IMR-90 (cell line): ENCODE results near the gene SKAP1.

Experiments
- FOS ChIP-seq: fragments of 150-350 bp; IDR thresholded peaks from 2 replicates; pipeline ENCODE4 v1.6.1; 2016; ENCODE audit warnings: low read depth, low read length
- MAZ ChIP-seq: IDR thresholded peaks from 2 replicates; pipeline ENCODE4 v1.6.1; 2012; ENCODE audit warnings: low read depth, mild to moderate bottlenecking, low read length, improper control_type of control experiment, moderate library complexity, borderline replicate concordance
- MXI1 ChIP-seq: IDR thresholded peaks from 2 replicates; pipeline ENCODE4 v1.6.1; 2012; ENCODE audit warnings: low read depth, mild to moderate bottlenecking, low read length, moderate library complexity, borderline replicate concordance
- NFE2L2 ChIP-seq: fragments of 150-350 bp; IDR thresholded peaks from 2 replicates; pipeline ENCODE4 v1.6.1; 2016; ENCODE audit warnings: low read depth, mild to moderate bottlenecking, low read length
- POLR2A ChIP-seq: IDR thresholded peaks from 2 replicates; pipeline ENCODE4 v1.6.1; 2012; ENCODE audit warnings: mild to moderate bottlenecking, low read depth, low read length
- RFX5 ChIP-seq: IDR thresholded peaks from 2 replicates; pipeline ENCODE4 v1.8.0; 2012; ENCODE audit warnings: low read depth, mild to moderate bottlenecking, low read length, moderate library complexity
- SMC3 ChIP-seq: fragments of 150-350 bp; IDR thresholded peaks from 2 replicates; pipeline ENCODE4 v1.6.1; 2016; ENCODE audit warnings: low read depth, mild to moderate bottlenecking, antibody characterized with exemption, low read length, moderate library complexity
- TF ChIP-seq, protein P1 (sequence below): conservative IDR thresholded peaks from 2 replicates; pipeline ENCODE4 v1.5.1; 2012; ENCODE audit warnings: mild to moderate bottlenecking, low read depth, low read length, improper control_type of control experiment
- TF ChIP-seq, protein P2 (sequence below): fragments of 150-350 bp; IDR thresholded peaks from 2 replicates; pipeline ENCODE4 v1.6.1; 2016; ENCODE audit warnings: low read depth, mild to moderate bottlenecking, low read length, moderate library complexity, borderline replicate concordance
- TF ChIP-seq, protein P3 (sequence below): fragments of 150-350 bp; IDR thresholded peaks from 2 replicates; pipeline ENCODE4 v1.6.1; 2017; ENCODE audit warnings: mild to moderate bottlenecking, antibody characterized with exemption, low read length, low read depth

DNA sequence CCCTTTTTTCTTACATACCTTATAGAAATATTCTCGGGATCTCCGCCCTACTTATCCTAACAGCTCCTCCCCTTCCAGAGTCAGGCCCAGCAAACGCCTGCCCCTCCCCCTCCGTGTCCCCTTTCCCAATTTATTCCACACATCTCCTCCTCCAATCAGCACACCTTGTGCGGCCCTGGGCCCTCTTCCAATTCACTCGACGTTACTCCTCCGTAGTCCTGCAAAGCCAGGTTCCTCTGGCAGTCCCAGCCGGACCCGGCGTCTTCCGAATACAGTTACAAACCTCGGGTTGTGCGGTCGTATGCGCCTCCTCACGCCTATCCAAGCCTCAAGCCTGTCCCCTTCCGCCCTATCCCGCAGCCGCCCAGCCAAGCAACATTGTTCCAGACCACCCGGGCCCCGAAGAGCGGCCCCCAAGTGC, 329.4 kb downstream of the SKAP1 start:
- TF ChIP-seq POLR2A (no peak), MXI1 (no peak), SMC3 (no peak), FOS (no peak), MAZ (no peak), NFE2L2 (no peak), RFX5 (no peak)
- TF ChIP-seq, protein P1, sequence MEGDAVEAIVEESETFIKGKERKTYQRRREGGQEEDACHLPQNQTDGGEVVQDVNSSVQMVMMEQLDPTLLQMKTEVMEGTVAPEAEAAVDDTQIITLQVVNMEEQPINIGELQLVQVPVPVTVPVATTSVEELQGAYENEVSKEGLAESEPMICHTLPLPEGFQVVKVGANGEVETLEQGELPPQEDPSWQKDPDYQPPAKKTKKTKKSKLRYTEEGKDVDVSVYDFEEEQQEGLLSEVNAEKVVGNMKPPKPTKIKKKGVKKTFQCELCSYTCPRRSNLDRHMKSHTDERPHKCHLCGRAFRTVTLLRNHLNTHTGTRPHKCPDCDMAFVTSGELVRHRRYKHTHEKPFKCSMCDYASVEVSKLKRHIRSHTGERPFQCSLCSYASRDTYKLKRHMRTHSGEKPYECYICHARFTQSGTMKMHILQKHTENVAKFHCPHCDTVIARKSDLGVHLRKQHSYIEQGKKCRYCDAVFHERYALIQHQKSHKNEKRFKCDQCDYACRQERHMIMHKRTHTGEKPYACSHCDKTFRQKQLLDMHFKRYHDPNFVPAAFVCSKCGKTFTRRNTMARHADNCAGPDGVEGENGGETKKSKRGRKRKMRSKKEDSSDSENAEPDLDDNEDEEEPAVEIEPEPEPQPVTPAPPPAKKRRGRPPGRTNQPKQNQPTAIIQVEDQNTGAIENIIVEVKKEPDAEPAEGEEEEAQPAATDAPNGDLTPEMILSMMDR: no peak
- TF ChIP-seq, protein P2, sequence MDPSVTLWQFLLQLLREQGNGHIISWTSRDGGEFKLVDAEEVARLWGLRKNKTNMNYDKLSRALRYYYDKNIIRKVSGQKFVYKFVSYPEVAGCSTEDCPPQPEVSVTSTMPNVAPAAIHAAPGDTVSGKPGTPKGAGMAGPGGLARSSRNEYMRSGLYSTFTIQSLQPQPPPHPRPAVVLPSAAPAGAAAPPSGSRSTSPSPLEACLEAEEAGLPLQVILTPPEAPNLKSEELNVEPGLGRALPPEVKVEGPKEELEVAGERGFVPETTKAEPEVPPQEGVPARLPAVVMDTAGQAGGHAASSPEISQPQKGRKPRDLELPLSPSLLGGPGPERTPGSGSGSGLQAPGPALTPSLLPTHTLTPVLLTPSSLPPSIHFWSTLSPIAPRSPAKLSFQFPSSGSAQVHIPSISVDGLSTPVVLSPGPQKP: no peak
- TF ChIP-seq, protein P3, sequence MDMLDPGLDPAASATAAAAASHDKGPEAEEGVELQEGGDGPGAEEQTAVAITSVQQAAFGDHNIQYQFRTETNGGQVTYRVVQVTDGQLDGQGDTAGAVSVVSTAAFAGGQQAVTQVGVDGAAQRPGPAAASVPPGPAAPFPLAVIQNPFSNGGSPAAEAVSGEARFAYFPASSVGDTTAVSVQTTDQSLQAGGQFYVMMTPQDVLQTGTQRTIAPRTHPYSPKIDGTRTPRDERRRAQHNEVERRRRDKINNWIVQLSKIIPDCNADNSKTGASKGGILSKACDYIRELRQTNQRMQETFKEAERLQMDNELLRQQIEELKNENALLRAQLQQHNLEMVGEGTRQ: no peak
